ENCODE results near the gene UTS2B.
A peak's percentile ranks its signal among the peaks of the same experiment; 100 is the strongest.

The UTS2B gene

DNA sequence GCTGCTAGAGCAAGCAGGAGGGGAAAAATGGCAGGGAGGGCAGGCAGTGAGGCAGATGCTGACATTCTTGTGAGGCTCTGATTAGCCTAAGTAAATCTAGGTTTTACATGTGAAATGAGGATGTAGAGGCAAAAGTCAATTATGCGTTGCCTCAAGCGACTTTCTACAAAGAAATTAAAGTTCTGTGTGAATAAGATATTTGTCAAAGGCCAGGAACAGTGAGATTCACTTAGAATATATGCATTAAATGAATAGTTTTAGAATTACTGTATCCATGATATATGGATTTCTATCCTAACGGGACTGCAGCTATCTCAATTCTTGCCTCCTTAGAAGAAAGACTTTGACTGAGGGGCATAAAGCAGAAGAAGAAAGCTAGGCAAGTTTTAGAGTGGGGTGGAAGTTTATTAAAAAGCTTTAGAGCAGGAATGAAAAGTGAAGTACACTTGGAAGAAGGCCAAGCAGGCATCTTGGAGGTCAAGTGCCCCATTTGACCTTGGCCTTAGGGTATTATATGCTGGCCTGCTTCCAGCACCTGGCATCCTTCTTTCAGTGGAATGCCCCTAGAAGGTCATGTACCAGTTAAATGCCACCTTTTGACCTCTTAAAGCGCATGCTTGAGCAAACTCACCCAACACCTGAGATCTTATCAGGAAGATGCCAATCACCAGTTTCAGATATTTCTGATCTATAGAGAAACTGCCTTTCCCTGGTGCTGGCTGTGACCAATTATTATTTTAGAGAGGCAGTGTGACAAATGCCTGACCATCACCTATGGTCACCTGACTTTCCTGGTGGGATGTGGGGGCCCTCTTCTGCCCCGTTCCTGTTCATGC lies 93.1 kb downstream of the UTS2B start:
- H3K27ac ChIP-seq: no peak overlapping the region
- TF ChIP-seq, protein P1, sequence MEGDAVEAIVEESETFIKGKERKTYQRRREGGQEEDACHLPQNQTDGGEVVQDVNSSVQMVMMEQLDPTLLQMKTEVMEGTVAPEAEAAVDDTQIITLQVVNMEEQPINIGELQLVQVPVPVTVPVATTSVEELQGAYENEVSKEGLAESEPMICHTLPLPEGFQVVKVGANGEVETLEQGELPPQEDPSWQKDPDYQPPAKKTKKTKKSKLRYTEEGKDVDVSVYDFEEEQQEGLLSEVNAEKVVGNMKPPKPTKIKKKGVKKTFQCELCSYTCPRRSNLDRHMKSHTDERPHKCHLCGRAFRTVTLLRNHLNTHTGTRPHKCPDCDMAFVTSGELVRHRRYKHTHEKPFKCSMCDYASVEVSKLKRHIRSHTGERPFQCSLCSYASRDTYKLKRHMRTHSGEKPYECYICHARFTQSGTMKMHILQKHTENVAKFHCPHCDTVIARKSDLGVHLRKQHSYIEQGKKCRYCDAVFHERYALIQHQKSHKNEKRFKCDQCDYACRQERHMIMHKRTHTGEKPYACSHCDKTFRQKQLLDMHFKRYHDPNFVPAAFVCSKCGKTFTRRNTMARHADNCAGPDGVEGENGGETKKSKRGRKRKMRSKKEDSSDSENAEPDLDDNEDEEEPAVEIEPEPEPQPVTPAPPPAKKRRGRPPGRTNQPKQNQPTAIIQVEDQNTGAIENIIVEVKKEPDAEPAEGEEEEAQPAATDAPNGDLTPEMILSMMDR (IDR thresholded peaks at IDR 0.05): no peak
- H3K4me3 ChIP-seq: no peak overlapping the region
- no peak for DNase-seq
- intact Hi-C loops (cut with DNase I; ENCODE audit: low total_unique reads): no loop called here
- H3K36me3 ChIP-seq: no peaks in the 10 kb centered on the region
- peaks cover 0 to 13% (median 0%) of the 10 kb centered on the region in 4 donors for H3K4me1 ChIP-seq
- no peaks in the 10 kb centered on the region for H3K9me3 ChIP-seq
- H3K27me3 ChIP-seq: no peaks in the 10 kb centered on the region

DNA sequence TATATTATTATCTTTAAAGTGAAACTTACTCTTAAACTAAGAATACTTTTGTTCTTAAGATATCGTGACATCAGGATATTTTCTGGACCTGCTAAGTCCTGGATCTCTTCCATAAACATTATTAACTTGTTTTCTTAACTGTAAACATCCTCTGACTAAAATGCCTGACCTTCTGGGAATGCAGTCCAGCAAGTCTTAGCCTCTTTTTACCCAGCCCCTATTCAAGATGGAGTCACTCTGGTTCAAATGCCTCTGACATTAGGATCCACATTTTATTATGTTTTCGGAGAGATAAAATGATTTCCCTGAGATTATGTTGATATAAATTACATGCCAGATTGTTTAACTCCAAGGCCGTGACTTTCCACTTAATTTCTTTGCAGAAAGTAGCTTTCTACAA lies 93.7 kb downstream of the UTS2B start:
- TF ChIP-seq, protein P1 (IDR thresholded peaks at IDR 0.05): no peak
- no peak for DNase-seq
- Histone ChIP-seq H3K27me3 (no peaks in the 10 kb centered on the region), H3K4me3 (no peak overlapping the region), H3K9me3 (no peaks in the 10 kb centered on the region), H3K4me1 (peaks cover 0 to 13% (median 0%) of the 10 kb centered on the region in 4 donors), H3K36me3 (no peaks in the 10 kb centered on the region), H3K27ac (no peak overlapping the region)
- intact Hi-C loops (cut with DNase I; ENCODE audit: low total_unique reads): no loop called here

DNA sequence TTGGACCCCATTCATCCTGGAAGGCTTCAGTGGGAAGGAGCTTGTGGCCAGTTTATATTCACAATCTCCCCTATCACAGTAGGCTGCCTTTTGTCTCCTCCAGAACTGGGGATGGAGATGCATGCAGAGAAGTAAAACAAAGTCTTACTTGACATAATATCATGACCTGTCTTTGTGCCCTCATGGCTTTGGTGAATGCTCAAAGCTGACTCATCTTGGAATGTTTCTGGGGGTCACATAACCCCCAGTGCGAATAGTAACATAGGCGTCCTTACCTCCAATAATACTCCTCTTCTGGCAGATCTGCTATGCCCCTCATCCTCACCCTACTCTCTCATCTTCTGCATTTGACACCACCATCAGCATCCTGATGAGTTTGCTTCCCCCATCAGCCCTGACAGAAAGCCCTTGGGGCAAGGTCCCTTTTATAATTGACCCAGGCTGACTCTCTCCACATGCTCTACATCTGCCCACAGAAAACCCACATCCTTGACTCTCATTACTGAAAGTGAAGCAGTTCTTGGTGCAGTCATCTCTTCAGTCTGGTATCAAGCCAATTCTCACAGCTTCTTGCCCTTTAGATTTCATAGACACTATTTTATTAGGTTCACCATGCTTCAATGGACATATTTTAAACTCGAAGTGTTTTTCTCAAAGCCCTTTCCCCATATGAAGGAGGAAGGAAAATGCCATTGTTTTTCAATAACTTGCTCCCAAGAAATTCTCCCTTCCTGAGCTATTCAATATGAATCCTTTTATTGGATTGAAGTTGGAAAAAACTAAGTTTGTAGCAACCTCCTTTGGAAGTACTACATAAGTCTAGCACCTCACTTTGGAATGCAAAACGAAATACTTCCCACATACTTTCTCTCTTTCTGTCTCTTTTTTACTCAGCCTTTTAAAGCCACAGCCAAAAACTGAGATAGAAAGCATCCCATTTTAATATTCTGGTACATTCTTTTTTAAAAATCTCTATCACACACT lies 94.7 kb downstream of the UTS2B start:
- intact Hi-C loops (cut with DNase I; ENCODE audit: low total_unique reads): no loop called here
- TF ChIP-seq, protein P1 (IDR thresholded peaks at IDR 0.05): no peak
- Histone ChIP-seq H3K36me3 (no peaks in the 10 kb centered on the region), H3K27ac (peak overlapping the region in 1 of 2 donors; percentile 28), H3K27me3 (no peaks in the 10 kb centered on the region), H3K4me1 (peaks cover 0 to 13% (median 0%) of the 10 kb centered on the region in 4 donors), H3K4me3 (no peak overlapping the region), H3K9me3 (no peaks in the 10 kb centered on the region)
- no peak for DNase-seq

DNA sequence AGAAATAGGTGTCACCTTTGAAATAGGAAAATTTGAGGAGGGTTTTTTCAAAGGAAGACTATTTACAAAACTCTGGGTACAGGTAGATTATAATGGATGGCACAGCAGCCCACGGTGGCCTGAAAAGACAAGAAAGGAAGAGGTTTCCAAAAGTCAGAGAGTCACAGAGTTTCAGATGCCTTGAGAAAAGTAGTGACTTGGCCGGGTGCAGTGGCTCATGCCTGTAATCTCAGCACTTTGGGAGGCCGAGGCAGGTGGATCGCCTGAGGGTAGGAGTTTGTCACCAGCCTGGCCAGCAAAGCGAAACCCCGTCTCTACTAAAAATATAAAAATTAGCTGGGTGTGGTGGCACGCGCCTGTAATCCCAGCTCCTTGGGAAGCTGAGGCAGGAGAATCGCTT lies 96.1 kb downstream of the UTS2B start:
- H3K4me3 ChIP-seq: no peak overlapping the region

DNA sequence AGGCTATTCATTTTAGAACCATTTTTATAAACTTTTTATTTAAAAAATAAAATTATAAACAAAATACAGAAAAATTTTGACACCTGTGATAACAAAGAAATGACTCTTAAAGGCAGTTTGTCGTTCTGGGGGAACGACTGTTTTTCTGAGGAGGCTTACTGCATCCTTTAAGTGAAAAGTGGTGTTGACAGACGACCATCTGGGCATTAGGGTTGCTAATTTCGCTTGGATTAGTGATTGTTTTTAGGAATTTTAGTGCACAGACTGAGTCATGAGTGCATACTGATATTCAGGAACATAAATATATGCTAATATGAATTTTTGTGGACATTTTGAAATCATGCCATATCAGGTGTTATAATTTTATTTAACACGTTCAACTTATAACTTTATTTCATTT lies 102.8 kb downstream of the UTS2B start:
- intact Hi-C loops (cut with DNase I; ENCODE audit: low total_unique reads): no loop called here
- Histone ChIP-seq H3K4me3 (no peak overlapping the region), H3K36me3 (no peaks in the 10 kb centered on the region), H3K27ac (no peak overlapping the region), H3K9me3 (no peaks in the 10 kb centered on the region), H3K4me1 (no peaks in the 10 kb centered on the region), H3K27me3 (no peaks in the 10 kb centered on the region)
- DNase-seq: no peak
- TF ChIP-seq, protein P1 (IDR thresholded peaks at IDR 0.05): no peak

More for the DNA sequence above, 96.1 kb downstream of the UTS2B start:
- no peaks in the 10 kb centered on the region for H3K9me3 ChIP-seq
- H3K27me3 ChIP-seq: no peaks in the 10 kb centered on the region
- TF ChIP-seq, protein P1 (IDR thresholded peaks at IDR 0.05): no peak
- no peak overlapping the region for H3K27ac ChIP-seq
- no peaks in the 10 kb centered on the region for H3K36me3 ChIP-seq
- peaks cover 0 to 13% (median 0%) of the 10 kb centered on the region in 4 donors for H3K4me1 ChIP-seq
- DNase-seq: no peak
- intact Hi-C loops (cut with DNase I; ENCODE audit: low total_unique reads): no loop called here

Measured in tibial artery (tissue), 4 donors.